WI38 (cell line): ENCODE data around the gene SELP.

Experiments
- H3K4me3 ChIP-seq: 2 replicates; pipeline ENCODE4 v1.5.1; 2011; ENCODE audit warnings: low read depth, mild to moderate bottlenecking, control low read depth, low read length
- TF ChIP-seq, protein P1 (sequence below): IDR thresholded peaks from 2 replicates; pipeline ENCODE4 v1.5.1; 2012; ENCODE audit warnings: low read depth, mild to moderate bottlenecking, control low read depth, low read length

Gene SELP

DNA sequence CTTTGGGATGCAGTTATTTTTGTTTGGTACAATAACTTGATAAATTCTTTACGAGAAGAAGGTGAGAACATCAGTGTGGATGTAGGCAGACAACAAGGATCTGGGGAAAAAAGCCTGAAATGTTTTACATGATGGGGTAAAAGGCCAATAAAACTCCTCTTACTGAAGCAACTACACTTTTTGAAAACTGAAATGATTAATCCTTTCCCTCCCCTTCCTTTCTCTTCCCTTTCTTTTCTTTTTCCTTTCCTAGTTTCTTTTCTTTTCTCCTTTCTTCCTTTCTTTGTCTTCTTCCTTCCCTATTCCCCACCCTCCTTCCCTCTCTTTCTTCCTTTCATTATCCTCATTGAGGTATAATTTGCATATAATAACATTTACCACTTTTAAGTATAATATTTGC is 68.2 kb downstream of the SELP start:
- H3K4me3 ChIP-seq: no peak overlapping the region
- TF ChIP-seq, protein P1, sequence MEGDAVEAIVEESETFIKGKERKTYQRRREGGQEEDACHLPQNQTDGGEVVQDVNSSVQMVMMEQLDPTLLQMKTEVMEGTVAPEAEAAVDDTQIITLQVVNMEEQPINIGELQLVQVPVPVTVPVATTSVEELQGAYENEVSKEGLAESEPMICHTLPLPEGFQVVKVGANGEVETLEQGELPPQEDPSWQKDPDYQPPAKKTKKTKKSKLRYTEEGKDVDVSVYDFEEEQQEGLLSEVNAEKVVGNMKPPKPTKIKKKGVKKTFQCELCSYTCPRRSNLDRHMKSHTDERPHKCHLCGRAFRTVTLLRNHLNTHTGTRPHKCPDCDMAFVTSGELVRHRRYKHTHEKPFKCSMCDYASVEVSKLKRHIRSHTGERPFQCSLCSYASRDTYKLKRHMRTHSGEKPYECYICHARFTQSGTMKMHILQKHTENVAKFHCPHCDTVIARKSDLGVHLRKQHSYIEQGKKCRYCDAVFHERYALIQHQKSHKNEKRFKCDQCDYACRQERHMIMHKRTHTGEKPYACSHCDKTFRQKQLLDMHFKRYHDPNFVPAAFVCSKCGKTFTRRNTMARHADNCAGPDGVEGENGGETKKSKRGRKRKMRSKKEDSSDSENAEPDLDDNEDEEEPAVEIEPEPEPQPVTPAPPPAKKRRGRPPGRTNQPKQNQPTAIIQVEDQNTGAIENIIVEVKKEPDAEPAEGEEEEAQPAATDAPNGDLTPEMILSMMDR: no peak

DNA sequence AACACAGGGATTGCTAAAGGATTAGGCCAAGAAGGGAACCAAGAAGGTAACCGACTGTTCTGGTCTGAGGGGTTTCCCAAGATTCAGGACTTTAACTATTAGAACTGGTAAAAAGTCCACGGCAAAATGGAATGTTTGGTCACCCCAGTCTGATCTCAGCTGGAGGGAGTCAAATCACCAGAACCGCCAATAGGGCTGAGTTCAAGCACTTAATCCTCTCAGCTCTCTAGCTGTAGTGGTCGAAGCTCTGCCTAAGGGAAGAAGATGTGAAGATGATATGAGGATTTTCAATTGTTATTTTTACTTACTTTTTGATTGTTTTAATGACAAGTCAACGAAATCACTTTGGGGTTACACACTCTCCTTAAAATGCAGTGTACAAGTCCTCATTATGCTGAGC is 72.8 kb downstream of the SELP start:
- no peak overlapping the region for H3K4me3 ChIP-seq
- TF ChIP-seq, protein P1: no peak

DNA sequence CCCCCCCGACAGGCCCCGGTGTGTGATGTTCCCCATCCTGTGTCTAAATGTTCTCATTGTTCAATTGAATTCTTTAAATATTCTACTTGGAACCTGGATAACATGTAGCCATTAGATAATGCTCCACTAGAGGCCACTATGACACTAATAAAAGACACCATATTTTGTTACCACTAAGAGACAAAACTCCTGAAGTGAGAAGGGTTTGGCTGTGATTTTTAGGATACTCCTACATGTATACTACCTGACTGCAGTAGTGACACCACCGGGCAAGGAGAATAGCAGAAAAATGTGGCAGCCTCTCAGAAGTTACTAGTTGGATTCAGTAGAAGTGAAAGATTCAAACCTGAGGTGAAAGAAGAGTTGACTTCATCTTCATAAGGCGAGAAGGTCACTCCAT is 79.6 kb downstream of the SELP start:
- no peak overlapping the region for H3K4me3 ChIP-seq
- TF ChIP-seq, protein P1: peak; percentile 18; the same call in 1 of the 2 replicates

- no peak overlapping the region for H3K4me3 ChIP-seq
- TF ChIP-seq, protein P1: no peak
Measured at GRCh38 chr1:169548282-169548681, 81.6 kb downstream of the SELP start.

GRCh38 chr1:169546087-169546995 is 83.6 kb downstream of the SELP start:
- TF ChIP-seq, protein P1: peak; percentile 63
- no peak overlapping the region for H3K4me3 ChIP-seq

- H3K4me3 ChIP-seq: no peak overlapping the region
- TF ChIP-seq, protein P1: no peak
Measured at GRCh38 chr1:169545472-169545871, 84.5 kb downstream of the SELP start.

GRCh38 chr1:169538998-169539871 is 90.7 kb downstream of the SELP start:
- H3K4me3 ChIP-seq: no peak overlapping the region
- TF ChIP-seq, protein P1: no peak
